GM18502 (cell line): ENCODE measurements around the gene CBFA2T3.
A peak's percentile ranks its signal among the peaks of the same experiment; 100 is the strongest.

Experiments
- ATAC-seq: cut with Tn5 transposase; IDR thresholded peaks from one replicate; pipeline ENCODE4 v1.9.1; 2021; ENCODE audit warnings: mild to moderate bottlenecking; ENCODE audit not compliant: unreplicated experiment, poor library complexity

Gene CBFA2T3

GRCh38 chr16:88870608-88871348 is 106.2 kb downstream of the CBFA2T3 start:
- no peak for ATAC-seq

DNA sequence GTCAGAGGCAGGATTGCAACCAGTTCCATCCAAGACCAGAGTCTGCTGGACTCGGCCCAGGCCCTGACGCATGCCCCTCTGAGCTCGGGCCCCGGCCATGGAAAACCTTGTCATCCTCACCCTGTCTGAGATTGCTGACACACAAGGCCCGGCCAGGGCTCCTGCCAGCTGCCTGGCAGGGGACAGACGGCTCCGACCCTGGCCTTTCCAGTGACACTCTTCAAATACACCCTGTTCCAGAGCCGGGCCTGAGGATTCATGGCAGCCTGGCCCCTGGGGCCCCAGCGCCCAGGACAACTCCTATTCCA is 107.4 kb downstream of the CBFA2T3 start:
- ATAC-seq, result no peak

GRCh38 chr16:88868974-88869672 is 107.9 kb downstream of the CBFA2T3 start:
- no peak for ATAC-seq

DNA sequence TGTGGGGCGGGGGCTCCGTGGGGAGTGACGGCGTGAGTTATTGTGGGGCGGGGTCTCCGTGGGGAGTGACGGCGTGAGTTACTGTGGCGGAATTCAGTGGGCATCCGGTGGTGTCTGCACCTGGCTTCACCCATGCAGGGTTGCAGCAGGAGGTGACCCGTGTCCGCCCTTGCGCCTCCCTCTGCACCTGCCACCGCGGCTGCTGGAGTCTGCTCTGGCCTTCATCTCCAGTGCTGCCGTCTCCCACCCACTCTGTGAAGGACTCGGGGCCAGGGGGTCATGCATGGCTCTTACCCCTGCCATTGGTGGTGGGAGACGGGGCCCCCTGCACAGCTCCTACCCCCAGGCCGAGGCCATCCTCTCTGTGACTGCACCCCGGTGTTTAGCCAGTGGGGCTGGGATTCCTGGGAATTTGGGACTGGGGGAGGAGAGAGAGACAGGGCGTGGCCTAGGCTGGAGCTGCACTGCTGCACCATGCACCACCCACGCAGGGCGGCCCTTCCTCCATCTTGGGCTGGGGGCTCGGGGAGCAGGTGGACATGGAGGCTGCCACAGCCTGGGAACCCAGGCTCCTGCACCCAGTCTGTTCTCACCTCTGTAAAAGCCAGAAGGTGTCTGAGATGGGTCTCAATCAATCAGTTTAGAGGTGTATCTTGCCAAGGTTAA is 109.3 kb downstream of the CBFA2T3 start:
- no peak for ATAC-seq

- ATAC-seq, result no peak
Measured at GRCh38 chr16:88866151-88866920, 110.7 kb downstream of the CBFA2T3 start, which contains the start of gene PABPN1L. PABPN1L (minus strand) TSS chr16:88866660; CDS start chr16:88866606, 54 bp downstream.

- ATAC-seq, result no peak
Measured at GRCh38 chr16:88865742-88866141, 111.3 kb downstream of the CBFA2T3 start.

DNA sequence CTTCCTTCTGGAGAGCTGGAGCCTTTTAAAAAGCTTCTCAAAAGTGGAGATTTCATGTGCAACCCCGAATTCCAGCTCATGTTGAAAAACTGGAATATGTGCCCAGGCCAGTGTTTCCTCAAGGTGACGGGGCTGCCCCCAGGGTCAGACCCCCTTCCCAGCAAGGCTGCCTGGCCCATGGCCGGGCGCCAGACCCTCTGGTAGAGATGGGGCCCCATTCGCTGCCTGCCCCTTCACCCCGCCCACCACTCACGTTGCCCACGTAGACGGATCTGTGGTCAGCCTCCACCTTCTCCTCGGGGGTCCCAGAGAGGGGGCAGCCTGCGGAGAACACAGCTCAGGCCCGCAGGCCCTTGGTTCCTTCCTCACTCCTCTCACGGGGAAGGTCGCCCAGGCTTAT is 111.7 kb downstream of the CBFA2T3 start:
- ATAC-seq, result no peak

DNA sequence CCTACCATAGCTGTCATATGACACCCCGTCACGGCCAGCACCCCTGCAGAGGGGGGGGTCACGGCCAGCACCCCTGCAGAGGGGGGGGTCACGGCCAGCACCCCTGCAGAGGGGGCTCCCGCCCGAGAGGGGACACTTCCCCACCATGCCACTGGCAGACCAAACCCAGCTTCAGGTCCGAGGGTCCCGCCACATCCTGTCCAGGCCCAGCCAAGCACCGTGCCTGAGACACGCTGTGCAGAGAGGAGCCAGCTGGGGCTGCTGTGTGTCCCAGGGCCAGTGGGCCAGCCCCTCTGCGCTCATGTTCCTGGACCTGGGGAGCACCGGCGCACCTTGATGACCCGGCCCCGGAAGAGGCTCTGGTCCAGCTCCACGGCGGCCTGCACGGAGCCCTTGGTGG is 112.5 kb downstream of the CBFA2T3 start:
- no peak for ATAC-seq

- no peak for ATAC-seq
Measured at GRCh38 chr16:88864099-88864498, 112.9 kb downstream of the CBFA2T3 start.

DNA sequence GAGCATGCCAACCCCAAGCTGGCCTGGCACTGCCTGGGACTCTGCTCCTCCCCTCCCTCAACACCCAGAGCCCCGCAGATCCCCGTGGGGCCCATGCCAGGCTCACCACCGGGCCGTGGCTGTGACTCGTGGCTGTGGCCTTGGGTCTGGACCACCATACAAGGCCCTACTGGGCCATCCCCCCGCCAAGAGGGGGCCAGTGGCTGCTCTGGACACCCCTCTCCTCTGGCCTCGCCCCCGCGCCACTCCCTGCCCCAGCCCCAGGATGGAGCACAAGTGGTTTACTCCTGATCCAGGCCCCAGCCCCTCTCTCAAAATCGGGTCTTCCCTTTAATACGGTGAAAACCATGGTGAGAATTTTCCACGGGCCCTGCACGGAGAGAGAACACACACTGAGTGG is 113.6 kb downstream of the CBFA2T3 start:
- no peak for ATAC-seq

- no peak for ATAC-seq
Measured at GRCh38 chr16:88862968-88863367, 114.0 kb downstream of the CBFA2T3 start.

GRCh38 chr16:88861359-88861758 is 115.6 kb downstream of the CBFA2T3 start:
- no peak for ATAC-seq

DNA sequence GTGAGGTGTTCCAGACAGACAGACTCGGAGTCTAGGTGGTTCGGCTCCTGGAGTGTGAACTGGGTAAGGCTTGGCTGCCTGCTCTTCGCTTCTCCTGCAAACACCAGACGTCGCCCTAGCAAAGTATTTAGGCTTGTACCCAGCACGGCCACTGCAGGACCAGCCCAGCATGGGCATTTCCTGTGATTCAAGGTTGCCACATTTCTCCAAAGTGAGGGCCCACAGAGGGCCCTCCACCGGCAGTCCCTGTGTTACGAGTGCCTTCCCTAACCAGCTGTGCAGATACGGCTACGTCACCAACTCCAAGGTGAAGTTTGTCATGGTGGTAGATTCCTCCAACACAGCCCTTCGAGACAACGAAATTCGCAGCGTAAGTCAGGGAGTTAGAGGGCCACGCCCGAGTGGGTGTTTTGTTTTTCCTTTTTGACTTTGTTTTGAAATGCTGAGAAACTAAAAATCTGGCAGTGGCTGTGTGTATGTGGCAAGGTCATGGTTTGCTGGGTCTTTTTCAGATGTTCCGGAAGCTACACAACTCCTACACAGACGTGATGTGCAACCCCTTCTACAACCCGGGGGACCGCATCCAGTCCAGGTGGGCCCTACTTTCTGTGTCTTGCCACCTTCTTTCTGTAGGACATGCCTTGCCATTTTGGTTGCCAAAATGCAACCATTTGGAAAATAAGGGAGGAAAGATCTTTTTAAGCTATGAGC is 117.5 kb downstream of the CBFA2T3 start:
- ATAC-seq, result no peak

DNA sequence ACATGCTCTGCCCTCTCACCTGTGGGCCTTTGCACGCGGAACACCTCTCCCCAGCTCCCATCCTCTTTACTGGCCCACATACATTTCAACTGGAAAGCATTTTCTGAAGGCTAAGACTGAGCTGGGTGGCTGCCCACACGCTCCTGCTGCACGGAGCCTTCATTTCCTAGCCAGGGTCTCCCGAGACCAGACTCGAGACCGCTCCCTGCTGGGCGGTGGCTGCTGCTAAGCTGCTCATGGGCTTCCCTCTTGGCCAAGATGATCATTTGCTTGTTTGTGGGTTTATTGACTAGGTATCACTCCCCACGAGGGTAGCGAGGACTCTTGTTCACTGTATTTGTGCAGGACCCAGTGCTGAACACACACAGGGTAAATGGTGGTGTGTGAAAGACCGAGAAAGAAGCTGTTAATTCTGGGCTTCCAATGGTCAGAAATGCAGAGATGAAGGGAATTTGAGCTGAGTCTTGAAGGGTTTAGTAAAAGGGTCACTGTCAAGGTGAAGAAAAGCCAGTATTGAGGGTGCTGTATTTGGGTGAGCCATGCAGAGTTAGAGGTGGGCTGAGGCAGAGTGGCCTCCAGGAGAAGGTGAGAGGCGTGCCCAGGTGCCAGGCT is 119.2 kb downstream of the CBFA2T3 start:
- ATAC-seq, result peak; percentile 41

DNA sequence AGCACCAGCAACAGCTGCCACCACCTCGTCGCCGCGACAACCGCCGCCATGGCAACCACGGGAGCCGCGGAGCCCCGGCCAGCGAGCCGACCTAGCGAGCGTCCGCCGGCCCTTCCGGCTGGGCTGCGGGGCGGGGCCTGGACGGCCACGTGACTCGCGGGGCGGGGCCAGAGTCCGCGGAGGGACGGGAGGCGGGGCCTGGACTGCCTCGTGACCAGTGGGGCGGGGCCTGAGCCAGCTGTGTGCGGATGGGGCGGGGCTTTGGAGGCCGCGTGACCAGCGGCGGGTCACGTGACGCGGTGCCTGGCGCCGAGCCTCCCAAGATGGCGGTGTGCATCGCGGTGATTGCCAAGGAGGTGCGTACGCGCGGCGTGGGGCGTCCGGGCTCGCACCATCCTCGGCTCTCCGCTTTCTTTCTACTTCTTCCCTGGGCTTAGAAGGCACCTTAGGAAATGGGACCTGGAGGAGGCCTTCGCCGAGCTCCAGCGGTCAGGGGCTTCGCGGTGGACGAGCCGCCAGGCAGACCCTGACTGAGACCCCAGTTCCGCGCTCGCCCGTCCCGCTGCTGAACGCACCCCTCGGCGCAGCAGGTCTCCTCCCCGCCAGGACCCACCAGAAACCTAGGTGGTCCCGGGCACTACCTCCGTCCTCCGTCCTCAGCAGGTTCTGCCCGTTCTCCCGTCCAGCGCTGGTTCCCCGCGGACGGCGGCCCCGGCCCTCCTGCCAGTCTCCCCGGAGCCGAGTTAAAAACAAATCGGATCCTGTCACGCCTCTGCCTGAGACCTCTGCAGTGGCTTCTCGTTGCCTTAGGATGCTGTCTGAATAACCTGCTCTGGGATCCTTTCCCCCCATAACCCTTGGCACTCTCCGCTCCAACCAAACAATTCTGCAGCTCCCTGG is 119.9 kb downstream of the CBFA2T3 start, which contains the start of the genes GALNS and TRAPPC2L:
TSS of gene GALNS (minus strand) at position 120 of the 900 bp plus-strand sequence. CDS start at position 50, 70 bp downstream.
TSS of gene TRAPPC2L (plus strand) at position 300 of the 900 bp plus-strand sequence. CDS start at position 324, 24 bp downstream.
- ATAC-seq, result peak; percentile 79

GRCh38 chr16:88856122-88856827 is 120.7 kb downstream of the CBFA2T3 start:
- ATAC-seq, result no peak

DNA sequence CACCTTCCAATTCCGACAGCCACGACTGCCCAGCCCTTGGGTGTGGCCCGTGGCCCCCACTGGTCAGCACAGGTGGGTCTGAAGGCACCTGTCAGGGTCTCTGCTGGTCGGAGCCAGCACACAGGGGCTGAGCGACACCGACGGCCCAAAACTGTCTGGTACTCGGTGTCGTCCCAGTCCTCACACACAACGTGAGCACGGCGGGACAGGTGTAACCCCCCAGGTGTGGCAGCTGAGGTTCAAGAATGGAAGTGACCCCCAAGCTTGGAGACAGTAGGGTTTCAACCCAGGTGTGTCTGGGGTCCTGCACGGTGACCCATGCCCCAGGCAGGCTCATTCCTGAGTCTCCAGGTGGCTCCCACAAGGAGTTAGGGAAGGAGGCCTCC is 121.3 kb downstream of the CBFA2T3 start:
- ATAC-seq, result no peak

- ATAC-seq, result no peak
Measured at GRCh38 chr16:88855176-88855575, 121.8 kb downstream of the CBFA2T3 start.
